ENCODE results near the gene KAT2A. TPM values are rescaled to one million over a fixed set of nuclear protein-coding genes. Genes with fewer than 3 reads are reported as not detected.

Gene KAT2A
- total RNA-seq, 1 experiment from 2014 or later = 43.5 TPM

DNA sequence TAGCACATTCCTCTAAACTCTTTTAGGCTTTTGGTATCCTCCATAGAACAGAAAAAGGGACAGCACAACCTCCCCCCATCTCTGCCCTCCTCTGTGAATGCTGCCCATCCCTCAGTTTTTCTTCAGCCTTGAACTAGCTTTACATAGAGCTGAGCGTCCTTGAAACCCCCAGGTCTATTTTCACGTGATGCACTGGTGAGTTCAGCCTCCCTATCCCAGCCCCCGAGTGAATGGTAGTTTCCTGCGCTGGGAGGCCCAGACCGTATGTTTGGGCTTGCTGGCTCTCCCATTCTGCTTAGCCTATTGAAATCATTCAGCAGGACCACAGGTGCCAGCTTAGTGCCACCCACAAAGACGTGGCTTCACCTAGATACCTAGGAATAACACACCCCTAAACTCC is 45.4 kb downstream of the KAT2A start:
- Histone ChIP-seq H4K8ac (replicated peaks; ENCODE audit: insufficient read length, low read depth, low read length) (no peak overlapping the region), H3K23me2 (ENCODE audit: insufficient read length, low read depth, low read length, poor library complexity, severe bottlenecking) (peaks cover 6% of the 10 kb centered on the region), H2AFZ (ENCODE audit: low read length) (no peak overlapping the region), H3K4me1 (ENCODE audit: insufficient read depth, low read length) (0 out of 2 replicates have a peak, but pooled peaks cover 3% of the 10 kb centered on the region), H2BK20ac (ENCODE audit: low read depth, low read length, poor library complexity, severe bottlenecking) (no peak overlapping the region), H2BK15ac (ENCODE audit: low read depth, low read length) (no peak overlapping the region), H3K56ac (ENCODE audit: insufficient read length, low read depth, low read length) (no peak overlapping the region), H4K5ac (ENCODE audit: insufficient read length, low read depth, low read length) (no peak overlapping the region), H2BK5ac (ENCODE audit: insufficient read length, low read length) (no peak overlapping the region), H3K18ac (ENCODE audit: insufficient read length, low read depth, low read length) (no peak overlapping the region), H3K14ac (ENCODE audit: insufficient read depth, low read length) (no peak overlapping the region), H3K4me2 (ENCODE audit: insufficient read depth, insufficient read length, low read length) (no peak overlapping the region), H3K9ac (ENCODE audit: extremely low read depth, insufficient read length, low read length) (no peak overlapping the region), H3K4ac (ENCODE audit: low read depth, low read length) (no peak overlapping the region), H3K27me3 (ENCODE audit: insufficient read depth, low read length) (no peaks in the 10 kb centered on the region), H3K23ac (ENCODE audit: insufficient read length, low read depth, low read length) (no peak overlapping the region), H3T11ph (ENCODE audit: low read length) (no peak overlapping the region), H2BK120ac (ENCODE audit: low read depth, low read length, poor library complexity, severe bottlenecking) (no peak overlapping the region), H3K9me3 (ENCODE audit: control insufficient read depth, low read depth, low read length) (no peaks in the 10 kb centered on the region), H3K27ac (ENCODE audit: insufficient read length, low read depth, low read length) (no peak overlapping the region), H2BK12ac (ENCODE audit: insufficient read length, low read depth, low read length) (no peak overlapping the region), H3K79me2 (ENCODE audit: insufficient read depth, low read length) (no peaks in the 10 kb centered on the region), H2AK5ac (ENCODE audit: insufficient read length, low read length) (no peak overlapping the region), H3K79me1 (ENCODE audit: insufficient read depth, low read depth, low read length, poor library complexity, severe bottlenecking) (no peaks in the 10 kb centered on the region), H4K91ac (ENCODE audit: insufficient read length, low read depth, low read length) (no peak overlapping the region), H4K20me1 (ENCODE audit: control insufficient read depth, insufficient read depth, insufficient read length) (no peaks in the 10 kb centered on the region)
- Mint-ChIP-seq H3K4me1 (peaks cover 10 to 25% of the 10 kb centered on the region in 2 experiments), H3K4me3 (no peak overlapping the region), H3K27ac (0 out of 7 replicates have a peak overlapping the region, but pooled peaks of 1 of the 3 experiments have one; percentile 19), H3K9me3 (no peaks in the 10 kb centered on the region), H3K36me3 (ENCODE audit: insufficient read depth in 1 of 3, low read depth in 3 of 3) (no peaks in the 10 kb centered on the region; a peak in 1 of 7 replicates), H3K27me3 (ENCODE audit: low read depth) (peaks cover 14% of the 10 kb centered on the region)
- no CpG with 5 or more reads among the region's 6 CpGs for WGBS (ENCODE audit: extremely low coverage, insufficient read length, low lambda C conversion rate)
- no peak for DNase-seq
- TF ChIP-seq CTCF (conservative IDR thresholded peaks at IDR 0.05) = no peak
